Esophagus muscularis mucosa (tissue), 4 donors: ENCODE data around the gene B3GNT2. TPM values are rescaled to one million over a fixed set of nuclear protein-coding genes. Genes with fewer than 3 reads are reported as not detected.
"Not testable (repeated sequence)": the region's sequence is repeated elsewhere in the genome, so short reads cannot be mapped to it uniquely, and the experiment has no call there.

Experiments
- DNase-seq: peaks from one replicate; pipeline ENCODE4 v3.0.0-alpha.2; 2017; ENCODE audit errors: extremely low spot score
- H3K27ac ChIP-seq, 4 donors: fragments of 200-600 bp; sonication (generic); replicated peaks in 1 of 4; 1 replicate in 3 of 4; 2 replicates in 1 of 4; pipeline ENCODE4 v1.5.1; 2016 to 2019; ENCODE audit warnings: mild to moderate bottlenecking in 1 of 4
- H3K27me3 ChIP-seq, 4 donors: fragments of 200-600 bp; sonication (generic); one replicate each; pipeline versions ENCODE4 v1.5.1 to v1.6.0; 2016 to 2019
- H3K36me3 ChIP-seq, 4 donors: fragments of 200-600 bp; sonication (generic); one replicate each; pipeline ENCODE4 v1.5.1; 2016 to 2019
- H3K4me1 ChIP-seq, 4 donors: fragments of 200-600 bp; sonication (generic); one replicate each; pipeline ENCODE4 v1.5.1; 2016 to 2019
- H3K4me3 ChIP-seq, 4 donors: fragments of 200-600 bp; sonication (generic); 1 replicate in 2 of 4; 2 replicates in 2 of 4; pipeline ENCODE4 v1.5.1; 2016 to 2019; ENCODE audit warnings: mild to moderate bottlenecking in 4 of 4, moderate library complexity in 1 of 4
- H3K9me3 ChIP-seq, 4 donors: fragments of 200-600 bp; sonication (generic); 1 replicate in 3 of 4; 2 replicates in 1 of 4; pipeline ENCODE4 v1.5.1; 2016 to 2019
- EP300 ChIP-seq: sonication (generic); formaldehyde crosslinking; IDR thresholded peaks from one replicate; pipeline ENCODE4 v1.6.1; 2017; ENCODE audit warnings: antibody characterized with exemption
- POLR2A ChIP-seq: fragments of 450-650 bp; IDR thresholded peaks from one replicate; pipeline ENCODE4 v1.6.1; 2017; ENCODE audit warnings: antibody characterized with exemption, moderate library complexity, mild to moderate bottlenecking, low read depth
- POLR2AphosphoS5 ChIP-seq, 2 donors: sonication (generic); formaldehyde crosslinking; IDR thresholded peaks; one replicate each; pipeline ENCODE4 v1.6.1; 2017; ENCODE audit warnings: antibody characterized with exemption in 2 of 2
- WGBS: methylation state at CpG from one replicate; pipeline ENCODE4 v1.1.5; 2018; 5-methylcytosine and 5-hydroxymethylcytosine counted together
- intact Hi-C: fragments of 100-400 bp; cut with DNase I; formaldehyde crosslinking; loops from one replicate; pipeline ENCODE4 v1.15.1; 2023
- total RNA-seq, 4 donors: library from RNA; depleted of rRNA; stranded (reverse); fragments of >200 nt; gene quantifications; one replicate each; pipeline versions ENCODE4 v1.1.0 to v1.2.1, GENCODE V29; 2016
- TF ChIP-seq, protein P1 (sequence below), 3 experiments: fragments of 200-600 bp in 2 of 3; fragments of 450-650 bp in 1 of 3; sonication (generic) in 2 of 3; IDR thresholded peaks; one replicate each; pipeline ENCODE4 v1.5.1; 2017 to 2019; ENCODE audit warnings: antibody characterized with exemption in 3 of 3, mild to moderate bottlenecking in 2 of 3, moderate library complexity in 1 of 3

B3GNT2 gene
- total RNA-seq, 4 donors from 2014 or later, result 11.6 to 16.3 (median 14.5) TPM

DNA sequence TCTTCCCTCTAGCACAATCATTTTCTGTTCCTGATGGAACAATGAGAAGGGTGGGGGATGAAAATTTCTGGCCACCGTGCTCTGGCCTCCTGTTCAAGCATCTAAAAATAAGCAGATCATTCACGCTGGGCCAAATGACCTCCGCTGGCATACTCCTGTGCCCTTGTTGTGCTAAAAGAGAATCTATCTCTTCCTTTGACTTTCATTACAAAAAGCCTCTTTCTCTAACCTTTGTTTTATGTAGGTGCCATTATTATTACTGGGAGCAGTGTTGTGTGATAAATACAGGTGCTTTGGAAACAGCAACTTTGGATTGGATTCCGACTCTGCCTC lies 44.6 kb upstream of the B3GNT2 start:
- Histone ChIP-seq H3K4me1 (peaks cover 0 to 10% (median 0%) of the 10 kb centered on the region in 4 donors), H3K27ac (no peak overlapping the region), H3K27me3 (no peaks in the 10 kb centered on the region), H3K36me3 (peaks cover 0 to 5% (median 0%) of the 10 kb centered on the region in 4 donors), H3K9me3 (peaks cover 0 to 7% (median 0%) of the 10 kb centered on the region in 4 donors), H3K4me3 (no peak overlapping the region)
- no peak for TF ChIP-seq EP300
- no peak for TF ChIP-seq POLR2A
- TF ChIP-seq POLR2AphosphoS5 (IDR thresholded peaks at IDR 0.05), result no peak
- TF ChIP-seq, protein P1, sequence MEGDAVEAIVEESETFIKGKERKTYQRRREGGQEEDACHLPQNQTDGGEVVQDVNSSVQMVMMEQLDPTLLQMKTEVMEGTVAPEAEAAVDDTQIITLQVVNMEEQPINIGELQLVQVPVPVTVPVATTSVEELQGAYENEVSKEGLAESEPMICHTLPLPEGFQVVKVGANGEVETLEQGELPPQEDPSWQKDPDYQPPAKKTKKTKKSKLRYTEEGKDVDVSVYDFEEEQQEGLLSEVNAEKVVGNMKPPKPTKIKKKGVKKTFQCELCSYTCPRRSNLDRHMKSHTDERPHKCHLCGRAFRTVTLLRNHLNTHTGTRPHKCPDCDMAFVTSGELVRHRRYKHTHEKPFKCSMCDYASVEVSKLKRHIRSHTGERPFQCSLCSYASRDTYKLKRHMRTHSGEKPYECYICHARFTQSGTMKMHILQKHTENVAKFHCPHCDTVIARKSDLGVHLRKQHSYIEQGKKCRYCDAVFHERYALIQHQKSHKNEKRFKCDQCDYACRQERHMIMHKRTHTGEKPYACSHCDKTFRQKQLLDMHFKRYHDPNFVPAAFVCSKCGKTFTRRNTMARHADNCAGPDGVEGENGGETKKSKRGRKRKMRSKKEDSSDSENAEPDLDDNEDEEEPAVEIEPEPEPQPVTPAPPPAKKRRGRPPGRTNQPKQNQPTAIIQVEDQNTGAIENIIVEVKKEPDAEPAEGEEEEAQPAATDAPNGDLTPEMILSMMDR (IDR thresholded peaks at IDR 0.05), result no peak
- WGBS, result 71% methylated on average over 4 of the region's 4 CpGs
- intact Hi-C loops, result no loop called here
- DNase-seq, result no peak

DNA sequence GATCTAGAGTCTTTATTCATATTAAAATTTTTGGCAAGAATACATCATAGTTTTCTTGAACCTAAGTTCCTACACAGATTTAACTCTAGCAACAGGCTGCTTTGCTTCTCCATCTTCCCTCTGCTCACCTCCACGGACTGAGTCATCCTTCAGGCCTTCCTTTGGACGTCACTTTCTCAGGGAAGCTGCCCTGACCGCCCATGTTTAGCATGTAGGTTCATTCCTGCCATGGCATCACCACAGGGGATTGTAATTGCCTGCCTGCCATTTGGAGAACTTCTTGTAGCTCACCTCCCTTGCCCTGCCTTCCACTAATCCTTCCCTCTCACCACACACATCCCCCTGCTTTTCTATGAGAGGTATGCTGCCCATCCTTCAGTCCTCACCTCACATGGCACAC lies 43.9 kb upstream of the B3GNT2 start:
- H3K36me3 ChIP-seq, result no peaks in the 10 kb centered on the region
- intact Hi-C loops, result no loop called here
- 81% methylated on average over 3 of the region's 3 CpGs for WGBS
- DNase-seq, result no peak
- no peaks in the 10 kb centered on the region for H3K27me3 ChIP-seq
- TF ChIP-seq POLR2A, result no peak
- TF ChIP-seq POLR2AphosphoS5 (IDR thresholded peaks at IDR 0.05), result no peak
- TF ChIP-seq, protein P1 (IDR thresholded peaks at IDR 0.05), result no peak
- no peak for TF ChIP-seq EP300
- no peak overlapping the region for H3K27ac ChIP-seq
- H3K4me1 ChIP-seq, result peaks cover 0 to 10% (median 0%) of the 10 kb centered on the region in 4 donors
- H3K9me3 ChIP-seq, result peaks cover 0 to 7% (median 0%) of the 10 kb centered on the region in 4 donors
- no peak overlapping the region for H3K4me3 ChIP-seq

GRCh38 chr2:62156861-62157496 lies 38.9 kb upstream of the B3GNT2 start:
- DNase-seq, result no peak
- Histone ChIP-seq H3K4me1 (peaks cover 0 to 9% (median 0%) of the 10 kb centered on the region in 4 donors), H3K4me3 (no peak overlapping the region), H3K9me3 (peaks cover 0 to 7% (median 0%) of the 10 kb centered on the region in 4 donors), H3K36me3 (no peaks in the 10 kb centered on the region), H3K27me3 (no peaks in the 10 kb centered on the region), H3K27ac (no peak overlapping the region)
- no peak for TF ChIP-seq POLR2AphosphoS5 (IDR thresholded peaks at IDR 0.05)
- intact Hi-C loops, result no loop called here
- 77% methylated on average over 6 of the region's 6 CpGs for WGBS

- H3K36me3 ChIP-seq, result no peaks in the 10 kb centered on the region
- H3K4me1 ChIP-seq, result peaks cover 0 to 9% (median 0%) of the 10 kb centered on the region in 4 donors
- intact Hi-C loops, result no loop called here
- no peak for DNase-seq
- H3K27me3 ChIP-seq, result no peaks in the 10 kb centered on the region
- peaks cover 0 to 7% (median 0%) of the 10 kb centered on the region in 4 donors for H3K9me3 ChIP-seq
- no peak overlapping the region for H3K4me3 ChIP-seq
- WGBS, result 84% methylated on average over 9 of the region's 9 CpGs
- H3K27ac ChIP-seq, result no peak overlapping the region
- TF ChIP-seq POLR2A, result no peak
- no peak for TF ChIP-seq POLR2AphosphoS5 (IDR thresholded peaks at IDR 0.05)
- TF ChIP-seq EP300, result no peak
- TF ChIP-seq, protein P1 (IDR thresholded peaks at IDR 0.05), result no peak
Observed at GRCh38 chr2:62158444-62159121, 37.3 kb upstream of the B3GNT2 start.

GRCh38 chr2:62160691-62161090 lies 35.2 kb upstream of the B3GNT2 start:
- H3K27ac ChIP-seq, H3K36me3 ChIP-seq, H3K4me3 ChIP-seq, DNase-seq, intact Hi-C loops, H3K9me3 ChIP-seq, H3K27me3 ChIP-seq: not testable (repeated sequence)
- WGBS, result 98% methylated on average over 9 of the region's 9 CpGs
- H3K4me1 ChIP-seq, result peaks cover 0 to 15% (median 0%) of the 10 kb centered on the region in 4 donors
